Spleen (tissue), 11 donors: ENCODE measurements around the gene CCDC87. TPM values are rescaled to one million over a fixed set of nuclear protein-coding genes. Genes with fewer than 3 reads are reported as not detected.

Experiments used
- DNase-seq: peaks from one replicate; pipeline ENCODE4 v3.0.0-alpha.2; 2020
- H3K27ac ChIP-seq, 8 donors: fragments of 200-600 bp; sonication (generic) in 7 of 8; 1 replicate in 4 of 8; 2 replicates in 4 of 8; pipeline versions ENCODE4 v1.5.0 to v1.8.0; 2016 to 2021; ENCODE audit warnings: inconsistent platforms in 4 of 8, mild to moderate bottlenecking in 4 of 8, moderate library complexity in 1 of 8
- H3K27me3 ChIP-seq, 7 donors: fragments of 200-600 bp; sonication (generic) in 6 of 7; replicated peaks in 1 of 7; 1 replicate in 4 of 7; 2 replicates in 3 of 7; pipeline versions ENCODE4 v1.5.0 to v1.8.0; 2016 to 2021; ENCODE audit warnings: inconsistent platforms in 3 of 7, mild to moderate bottlenecking in 1 of 7
- H3K36me3 ChIP-seq, 6 donors: fragments of 200-600 bp; sonication (generic) in 5 of 6; 1 replicate in 4 of 6; 2 replicates in 2 of 6; pipeline versions ENCODE4 v1.5.0 to v1.8.0; 2016 to 2021; ENCODE audit warnings: inconsistent platforms in 2 of 6
- H3K4me1 ChIP-seq, 6 donors: fragments of 200-600 bp; sonication (generic) in 5 of 6; 1 replicate in 3 of 6; 2 replicates in 3 of 6; pipeline versions ENCODE4 v1.5.0 to v1.8.0; 2016 to 2021; ENCODE audit warnings: inconsistent platforms in 3 of 6
- H3K4me3 ChIP-seq, 8 donors: fragments of 200-600 bp; sonication (generic) in 7 of 8; 1 replicate in 4 of 8; 2 replicates in 4 of 8; pipeline versions ENCODE4 v1.5.0 to v1.8.0; 2016 to 2021; ENCODE audit warnings: inconsistent platforms in 4 of 8, mild to moderate bottlenecking in 4 of 8, moderate library complexity in 2 of 8
- H3K9me3 ChIP-seq, 8 donors: fragments of 200-600 bp; sonication (generic) in 7 of 8; 1 replicate in 4 of 8; 2 replicates in 4 of 8; pipeline versions ENCODE4 v1.5.0 to v1.8.0; 2016 to 2021; ENCODE audit warnings: inconsistent platforms in 4 of 8
- CTCF ChIP-seq, 11 experiments: fragments of 200-600 bp in 7 of 11; fragments of 450-650 bp in 4 of 11; sonication (generic) in 4 of 11; IDR thresholded peaks in 8 of 11; conservative IDR thresholded peaks in 3 of 11; 1 replicate in 7 of 11; 2 replicates in 4 of 11; pipeline versions ENCODE4 v1.4.0 to v1.8.0; 2016 to 2021; ENCODE audit warnings: antibody characterized with exemption in 11 of 11, inconsistent platforms in 4 of 11, mild to moderate bottlenecking in 1 of 11
- POLR2A ChIP-seq, 3 donors: fragments of 450-650 bp; IDR thresholded peaks; one replicate each; pipeline ENCODE4 v1.5.1; 2017; ENCODE audit warnings: antibody characterized with exemption in 3 of 3, mild to moderate bottlenecking in 1 of 3
- POLR2AphosphoS5 ChIP-seq, 3 donors: sonication (generic); formaldehyde crosslinking; IDR thresholded peaks; one replicate each; pipeline ENCODE4 v1.5.1; 2017; ENCODE audit warnings: antibody characterized with exemption in 3 of 3
- WGBS, 5 donors: extraction: QIAGEN DNeasy Blood & Tissue Kit in 3 of 5; methylation state at CpG; one replicate each; pipeline versions ENCODE4 v1.1.5 to v1.1.7; 2013 to 2018; 5-methylcytosine and 5-hydroxymethylcytosine counted together
- intact Hi-C: fragments of 100-400 bp; cut with DNase I; formaldehyde crosslinking; loops from one replicate; pipeline ENCODE4 v1.15.0; 2023; ENCODE audit warnings: low total_unique reads
- polyA plus RNA-seq, 3 donors: library from polyadenylated mRNA; stranded (reverse); fragments of 200-250 nt; gene quantifications; one replicate each; pipeline ENCODE4 v1.2.1, GENCODE V29; 2013
- total RNA-seq, 7 donors: library from RNA; depleted of rRNA in 3 of 7; stranded (reverse); fragments of >200 nt in 3 of 7; fragmentation: NEBNext Ultra II Directional in 4 of 7; extraction: Animal tissue kit (Norgen Biotek cat#: 25700) in 4 of 7; gene quantifications; one replicate each; pipeline versions ENCODE4 v1.1.0 to v1.2.1, GENCODE V29; 2016 to 2021
- donor health status: healthy with polysubstance abuse.
- donor health status: DM: no; HTN: no; CAD: no; lungs with moderate emphysema.
- donor health status: DM: no; HTN: no; CAD: no.
- donor health status: Bipolar disorder and iron deficiency.
- donor health status: healthy.
- donor health status: DM: no; HTN: no; CAD: no.
- donor health status: DM: yes; HTN: yes; CAD: no.

Gene CCDC87
- total and polyA plus RNA-seq, 10 donors, result 0.04 to 0.79 (median 0.11) TPM; not detected in 2

GRCh38 chr11:66581261-66581660 lies 11.6 kb downstream of the CCDC87 start:
- Histone ChIP-seq H3K4me3 (no peak overlapping the region), H3K36me3 (no peaks in the 10 kb centered on the region), H3K4me1 (peaks cover 2 to 9% (median 8%) of the 10 kb centered on the region in 6 donors), H3K27ac (no peak overlapping the region), H3K27me3 (no peaks in the 10 kb centered on the region), H3K9me3 (peaks cover 0 to 17% (median 14%) of the 10 kb centered on the region in 8 donors)
- 78 to 96% (median 80%) methylated on average over 3 of the region's 3 CpGs for WGBS, 5 donors
- no peak for DNase-seq
- intact Hi-C loops, result no loop called here
- TF ChIP-seq CTCF (IDR thresholded peaks at IDR 0.05 in 8 of 11, conservative IDR thresholded peaks at IDR 0.05 in 3 of 11), result no peak
- no peak for TF ChIP-seq POLR2A (IDR thresholded peaks at IDR 0.05)
- TF ChIP-seq POLR2AphosphoS5 (IDR thresholded peaks at IDR 0.05), result no peak

DNA sequence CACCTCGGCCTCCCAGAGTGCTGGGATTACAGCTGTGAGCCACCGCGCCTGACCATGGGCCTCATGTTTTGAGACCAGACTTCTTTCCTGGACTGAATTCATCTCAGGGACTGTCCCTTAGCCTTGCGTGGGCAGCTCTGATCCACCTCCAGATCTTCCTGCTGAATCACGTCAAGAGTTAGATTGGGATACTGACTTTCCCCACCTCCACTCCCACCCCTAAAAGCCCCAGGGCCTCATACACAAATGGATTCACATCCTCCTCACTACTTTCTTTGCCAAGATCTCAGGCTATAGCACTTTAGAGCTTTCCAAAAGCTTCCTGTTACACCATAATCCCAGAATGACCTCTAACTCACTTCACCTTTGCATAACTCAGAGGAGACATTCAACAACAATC lies 12.1 kb downstream of the CCDC87 start:
- no peak for DNase-seq
- WGBS, 5 donors, result 73 to 85% (median 82%) methylated on average over 5 of the region's 5 CpGs
- TF ChIP-seq POLR2A (IDR thresholded peaks at IDR 0.05) (no peak), POLR2AphosphoS5 (IDR thresholded peaks at IDR 0.05) (no peak), CTCF (IDR thresholded peaks at IDR 0.05 in 8 of 11, conservative IDR thresholded peaks at IDR 0.05 in 3 of 11) (no peak)
- intact Hi-C loops, result no loop called here
- Histone ChIP-seq H3K4me3 (no peak overlapping the region), H3K27me3 (no peaks in the 10 kb centered on the region), H3K4me1 (peaks cover 2 to 9% (median 8%) of the 10 kb centered on the region in 6 donors), H3K27ac (no peak overlapping the region), H3K9me3 (peaks cover 0 to 17% (median 14%) of the 10 kb centered on the region in 8 donors), H3K36me3 (no peaks in the 10 kb centered on the region)

- H3K27ac ChIP-seq, result no peak overlapping the region
- no peaks in the 10 kb centered on the region for H3K36me3 ChIP-seq
- TF ChIP-seq CTCF (IDR thresholded peaks at IDR 0.05 in 8 of 11, conservative IDR thresholded peaks at IDR 0.05 in 3 of 11), result peak; percentile 63 to 88 (median 85)
- peak; percentile 52 to 74 (median 65) for TF ChIP-seq POLR2AphosphoS5 (IDR thresholded peaks at IDR 0.05)
- TF ChIP-seq POLR2A (IDR thresholded peaks at IDR 0.05), result no peak
- peak; percentile 90 for DNase-seq
- intact Hi-C loops, result loop anchor here (2.0 kb wide), 1 partner anchor 102 kb away; no protein-coding TSS in a partner anchor
- WGBS, 5 donors, result 17 to 20% (median 18%) methylated on average over 25 of the region's 25 CpGs
- no peaks in the 10 kb centered on the region for H3K27me3 ChIP-seq
- peaks cover 0 to 17% (median 14%) of the 10 kb centered on the region in 8 donors for H3K9me3 ChIP-seq
- peak overlapping the region in 1 of 8 donors; percentile 34 for H3K4me3 ChIP-seq
- peaks cover 2 to 9% (median 8%) of the 10 kb centered on the region in 6 donors for H3K4me1 ChIP-seq
These were observed 13.8 kb downstream of the CCDC87 start for GRCh38 chr11:66579017-66579606.

DNA sequence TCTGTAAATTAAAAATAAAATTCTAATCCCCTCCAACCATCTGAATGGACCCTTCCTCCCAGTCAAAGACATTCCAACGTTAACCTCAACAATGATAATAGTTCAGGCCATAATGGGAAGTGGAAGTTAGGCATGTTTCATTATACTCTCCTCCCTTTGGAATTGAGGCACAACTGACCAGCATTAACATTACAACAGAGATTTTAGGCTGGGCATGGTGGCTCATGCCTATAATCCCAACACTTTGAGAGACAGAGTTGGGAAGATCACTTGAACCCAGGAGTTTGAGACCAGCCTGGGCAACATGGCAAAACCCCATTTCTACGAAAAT lies 22.0 kb downstream of the CCDC87 start:
- no peak overlapping the region for H3K4me3 ChIP-seq
- intact Hi-C loops, result no loop called here
- peaks cover 0 to 23% (median 3%) of the 10 kb centered on the region in 7 donors for H3K27me3 ChIP-seq
- no peak for TF ChIP-seq POLR2AphosphoS5 (IDR thresholded peaks at IDR 0.05)
- no peak for TF ChIP-seq CTCF (IDR thresholded peaks at IDR 0.05 in 8 of 11, conservative IDR thresholded peaks at IDR 0.05 in 3 of 11)
- no peak for TF ChIP-seq POLR2A (IDR thresholded peaks at IDR 0.05)
- DNase-seq, result no peak
- H3K4me1 ChIP-seq, result peaks cover 0 to 23% (median 18%) of the 10 kb centered on the region in 6 donors
- H3K27ac ChIP-seq, result no peak overlapping the region
- WGBS, 5 donors, result 69 to 86% (median 78%) methylated on average over 2 of the region's 2 CpGs
- H3K9me3 ChIP-seq, result no peaks in the 10 kb centered on the region
- H3K36me3 ChIP-seq, result peaks cover 0 to 4% (median 0%) of the 10 kb centered on the region in 6 donors
